IPS-20b (cell line): ENCODE data around the gene PIGBOS1.
"Not testable (repeated sequence)": the region's sequence is repeated elsewhere in the genome, so short reads cannot be mapped to it uniquely, and the experiment has no call there.

Experiments
- H3K27ac ChIP-seq: one replicate; pipeline ENCODE4 v1.5.1; 2013; ENCODE audit warnings: low read length
- H3K27me3 ChIP-seq: 2 replicates; pipeline ENCODE4 v1.6.1; 2013; ENCODE audit warnings: mild to moderate bottlenecking, low read length, inconsistent platforms; ENCODE audit not compliant: insufficient read depth
- H3K36me3 ChIP-seq: 2 replicates; pipeline ENCODE4 v1.6.1; 2013; ENCODE audit warnings: low read depth, mild to moderate bottlenecking, inconsistent platforms, low read length, moderate library complexity; ENCODE audit not compliant: insufficient read depth
- H3K4me1 ChIP-seq: 2 replicates; pipeline ENCODE4 v1.6.1; 2013; ENCODE audit warnings: mild to moderate bottlenecking, control low read depth, inconsistent platforms, low read length, moderate library complexity; ENCODE audit not compliant: insufficient read depth
- H3K4me3 ChIP-seq: 2 replicates; pipeline ENCODE4 v1.5.1; 2013; ENCODE audit warnings: mild to moderate bottlenecking, low read length, inconsistent platforms
- H3K9ac ChIP-seq: 2 replicates; pipeline ENCODE4 v1.6.1; 2013; ENCODE audit warnings: low read depth, mild to moderate bottlenecking, inconsistent platforms, low read length, moderate library complexity
- H3K9me3 ChIP-seq: 2 replicates; pipeline ENCODE4 v1.6.1; 2013; ENCODE audit warnings: mild to moderate bottlenecking, low read depth, low read length, inconsistent platforms; ENCODE audit not compliant: insufficient read depth

The PIGBOS1 gene

DNA sequence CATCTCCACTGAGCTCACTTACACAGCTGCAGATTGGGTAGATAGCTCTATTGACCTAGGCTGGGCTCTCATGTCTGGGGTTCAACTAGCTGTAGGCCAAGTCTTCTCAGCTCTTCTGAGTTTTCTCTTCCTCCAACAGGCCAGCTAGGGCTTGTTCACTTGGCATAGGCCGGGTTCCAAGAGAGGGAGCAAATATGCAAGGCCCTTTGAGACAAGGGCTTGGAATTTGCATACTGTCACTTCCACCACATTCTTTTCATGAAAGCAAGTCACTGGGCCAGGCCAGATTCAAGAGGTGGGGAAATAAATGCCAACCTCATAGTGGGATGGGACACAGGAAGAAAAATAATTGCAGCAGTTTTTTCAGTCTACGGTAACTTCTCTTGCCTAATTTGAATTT lies 25.3 kb upstream of the PIGBOS1 start:
- Histone ChIP-seq H3K27ac (no peak overlapping the region), H3K36me3 (no peaks in the 10 kb centered on the region), H3K4me3 (no peak overlapping the region), H3K9me3 (no peaks in the 10 kb centered on the region), H3K4me1 (peaks cover 16% of the 10 kb centered on the region), H3K27me3 (no peaks in the 10 kb centered on the region), H3K9ac (no peak overlapping the region)

DNA sequence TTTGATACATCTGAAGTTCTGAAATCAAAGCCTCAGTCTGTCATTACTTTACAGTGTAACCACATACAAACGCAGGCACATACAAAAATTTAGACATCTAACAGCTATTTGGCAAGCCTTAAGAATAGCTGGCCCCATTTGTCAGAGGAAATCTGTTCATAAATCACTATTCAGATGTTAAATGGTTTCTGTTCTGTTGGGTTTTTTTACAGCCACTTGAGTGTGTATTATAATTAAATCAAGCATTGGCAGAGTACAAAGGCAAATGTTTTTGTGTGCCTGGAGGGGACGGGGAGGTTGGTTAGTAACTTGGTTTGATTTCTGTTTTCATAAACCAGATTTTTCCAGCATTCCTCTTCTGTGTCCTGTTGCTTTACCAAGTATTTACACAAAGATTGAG lies 24.2 kb upstream of the PIGBOS1 start:
- H3K4me3 ChIP-seq = no peak overlapping the region
- H3K9ac ChIP-seq = no peak overlapping the region
- H3K9me3 ChIP-seq = no peaks in the 10 kb centered on the region
- no peaks in the 10 kb centered on the region for H3K36me3 ChIP-seq
- H3K27me3 ChIP-seq = no peaks in the 10 kb centered on the region
- H3K4me1 ChIP-seq = peaks cover 13% of the 10 kb centered on the region
- H3K27ac ChIP-seq = no peak overlapping the region

DNA sequence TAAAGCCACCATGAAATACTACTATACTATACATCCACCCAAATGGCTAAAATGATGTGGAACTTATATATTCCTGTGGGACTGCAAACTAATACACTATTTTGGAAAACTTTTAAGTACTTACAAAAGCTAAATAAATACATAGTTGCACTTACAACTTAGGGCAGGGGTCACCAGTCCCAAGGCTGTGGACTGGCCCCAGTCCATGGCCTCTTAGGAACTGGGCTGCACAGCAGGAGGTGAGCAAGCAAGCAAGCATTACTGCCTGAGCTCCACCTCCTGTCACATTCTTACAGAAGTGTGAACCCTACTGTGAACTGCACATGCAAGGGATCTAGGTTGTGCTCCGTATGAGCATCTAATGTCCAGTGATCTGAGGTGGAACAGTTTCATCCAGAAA lies 18.2 kb upstream of the PIGBOS1 start:
- H3K27me3 ChIP-seq = no peaks in the 10 kb centered on the region
- no peaks in the 10 kb centered on the region for H3K4me1 ChIP-seq
- no peak overlapping the region for H3K27ac ChIP-seq
- H3K9ac ChIP-seq = no peak overlapping the region
- no peak overlapping the region for H3K4me3 ChIP-seq
- H3K36me3 ChIP-seq = no peaks in the 10 kb centered on the region
- no peaks in the 10 kb centered on the region for H3K9me3 ChIP-seq

DNA sequence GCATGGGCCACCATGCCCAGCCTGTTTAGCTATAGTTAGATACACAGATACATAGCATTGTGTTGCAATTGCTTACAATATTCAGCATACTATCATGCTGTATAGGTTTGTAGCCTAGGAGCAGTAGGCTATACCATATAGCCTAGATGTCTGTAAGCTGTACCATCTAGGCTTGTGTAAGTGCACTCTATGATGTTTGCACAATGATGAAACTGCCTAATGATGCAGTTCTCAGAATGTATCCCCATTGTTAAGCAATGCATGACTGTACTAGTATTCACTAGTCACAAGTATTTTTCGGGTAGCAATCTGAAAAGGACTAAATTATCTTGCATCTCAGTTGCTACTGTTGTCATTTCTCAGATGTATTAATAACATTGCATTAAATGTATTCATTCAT lies 16.1 kb upstream of the PIGBOS1 start:
- no peaks in the 10 kb centered on the region for H3K27me3 ChIP-seq
- H3K4me3 ChIP-seq = no peak overlapping the region
- H3K9ac ChIP-seq = no peak overlapping the region
- no peaks in the 10 kb centered on the region for H3K4me1 ChIP-seq
- H3K27ac ChIP-seq = no peak overlapping the region
- no peaks in the 10 kb centered on the region for H3K9me3 ChIP-seq
- no peaks in the 10 kb centered on the region for H3K36me3 ChIP-seq

DNA sequence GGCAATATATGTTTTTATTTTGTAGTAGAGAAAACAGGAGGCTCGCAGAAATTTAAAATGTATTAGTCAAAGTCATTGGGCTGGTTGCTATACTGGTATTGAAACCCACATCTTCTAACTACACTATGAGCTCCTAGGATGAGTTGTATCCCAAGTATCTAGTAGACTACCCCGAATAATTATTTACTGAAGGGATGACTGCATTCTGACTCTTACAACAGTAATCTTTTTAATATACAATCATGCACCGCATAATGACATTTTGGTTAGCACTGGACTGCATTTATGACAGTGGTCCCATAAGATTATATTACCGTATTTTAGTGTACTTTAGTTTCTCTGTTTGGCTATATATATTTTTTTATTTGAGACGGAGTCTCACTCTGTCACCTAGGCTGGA lies 15.4 kb upstream of the PIGBOS1 start:
- Histone ChIP-seq H3K36me3 (no peaks in the 10 kb centered on the region), H3K9me3 (no peaks in the 10 kb centered on the region), H3K4me1 (no peaks in the 10 kb centered on the region), H3K9ac (no peak overlapping the region), H3K27me3 (no peaks in the 10 kb centered on the region), H3K4me3 (no peak overlapping the region), H3K27ac (no peak overlapping the region)

DNA sequence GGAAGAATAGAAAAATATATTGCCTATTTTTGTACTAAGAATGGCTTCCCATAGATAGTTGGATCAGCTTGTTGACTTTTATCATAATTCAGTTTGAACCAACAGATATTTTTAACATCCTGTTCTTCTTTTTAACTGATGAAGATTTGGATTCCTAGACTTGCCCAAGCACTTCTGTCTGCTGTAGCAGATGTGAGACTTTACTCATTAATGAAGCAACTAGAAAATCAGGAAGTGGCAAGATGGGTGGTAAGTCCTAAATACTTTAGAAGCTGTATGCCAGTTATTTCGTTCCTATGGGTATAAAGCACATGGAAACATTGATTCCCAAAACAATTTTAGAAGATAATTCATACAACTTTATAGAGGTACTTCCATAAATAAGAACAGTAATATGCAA lies 8.5 kb upstream of the PIGBOS1 start:
- H3K27ac ChIP-seq = no peak overlapping the region
- no peak overlapping the region for H3K4me3 ChIP-seq
- H3K4me1 ChIP-seq = peaks cover 9% of the 10 kb centered on the region; the same call in 1 of the 2 replicates
- H3K9ac ChIP-seq = no peak overlapping the region
- H3K27me3 ChIP-seq = no peaks in the 10 kb centered on the region
- H3K9me3 ChIP-seq = no peaks in the 10 kb centered on the region
- H3K36me3 ChIP-seq = no peaks in the 10 kb centered on the region

DNA sequence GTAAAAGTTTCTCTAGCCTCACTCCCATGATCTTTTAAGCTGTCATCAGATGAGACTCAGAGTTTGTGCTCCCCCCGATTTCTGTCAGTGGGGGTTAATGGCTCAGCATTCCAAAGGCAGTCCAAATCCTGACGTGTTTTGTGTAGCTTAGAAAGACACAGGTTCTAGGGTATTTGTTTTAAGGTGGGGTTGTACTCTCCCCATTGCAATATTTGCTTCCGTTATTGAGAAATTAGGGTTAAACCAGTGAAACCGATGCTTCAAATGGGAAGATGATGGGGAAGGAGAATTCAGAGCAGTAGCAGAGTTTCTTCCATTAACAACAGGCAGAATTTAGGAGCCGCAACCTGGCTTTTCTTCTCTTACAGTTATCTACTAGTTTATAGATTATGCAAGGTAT lies 3.5 kb upstream of the PIGBOS1 start:
- Histone ChIP-seq H3K27me3 (no peaks in the 10 kb centered on the region), H3K4me1 (peaks cover 9% of the 10 kb centered on the region; the same call in 1 of the 2 replicates), H3K36me3 (no peaks in the 10 kb centered on the region), H3K9ac (no peak overlapping the region), H3K9me3 (no peaks in the 10 kb centered on the region), H3K4me3 (no peak overlapping the region), H3K27ac (no peak overlapping the region)

DNA sequence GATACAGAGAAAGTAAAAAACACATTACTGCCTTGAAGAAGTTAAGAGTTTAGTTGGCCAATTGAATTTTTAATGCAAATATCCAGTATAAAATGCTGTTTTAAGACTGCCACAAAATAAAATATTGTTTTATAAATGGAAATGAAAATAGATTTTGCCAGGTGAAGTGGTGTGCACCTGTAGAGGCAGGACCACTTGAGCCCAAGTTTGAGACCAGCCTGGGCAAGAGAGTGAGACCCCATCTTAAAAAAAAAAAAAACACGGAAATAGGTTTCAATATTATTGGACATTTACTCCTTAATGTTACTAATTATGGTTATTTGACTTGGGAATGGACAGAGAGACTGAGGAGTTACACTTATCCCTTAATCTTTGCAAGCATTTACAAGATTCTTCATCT lies 2.0 kb upstream of the PIGBOS1 start:
- Histone ChIP-seq H3K4me3 (no peak overlapping the region), H3K36me3 (no peaks in the 10 kb centered on the region), H3K27me3 (no peaks in the 10 kb centered on the region), H3K4me1 (peaks cover 9% of the 10 kb centered on the region; the same call in 1 of the 2 replicates), H3K9ac (no peak overlapping the region), H3K9me3 (no peaks in the 10 kb centered on the region), H3K27ac (no peak overlapping the region)

DNA sequence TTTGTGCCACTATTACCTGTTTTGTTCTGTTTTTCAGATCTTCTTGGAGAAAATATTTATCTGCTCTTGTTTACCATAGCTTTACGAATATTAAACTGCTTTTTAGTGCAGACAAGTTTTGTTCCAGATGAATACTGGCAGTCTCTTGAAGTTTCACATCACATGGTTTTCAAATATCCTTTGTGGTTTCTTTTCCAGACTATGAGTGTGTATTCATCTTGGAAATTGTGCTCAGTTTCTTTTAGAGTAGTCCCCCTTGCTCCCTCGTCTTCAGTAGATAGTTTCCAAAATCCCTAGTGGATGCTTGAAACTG lies 1.3 kb upstream of the PIGBOS1 start:
- Histone ChIP-seq H3K4me1 (peaks cover 9% of the 10 kb centered on the region; the same call in 1 of the 2 replicates), H3K4me3 (peak overlapping the region; percentile 28; the same call in 1 of the 2 replicates), H3K27ac (no peak overlapping the region), H3K36me3 (no peaks in the 10 kb centered on the region), H3K9ac (no peak overlapping the region), H3K9me3 (no peaks in the 10 kb centered on the region), H3K27me3 (no peaks in the 10 kb centered on the region)

DNA sequence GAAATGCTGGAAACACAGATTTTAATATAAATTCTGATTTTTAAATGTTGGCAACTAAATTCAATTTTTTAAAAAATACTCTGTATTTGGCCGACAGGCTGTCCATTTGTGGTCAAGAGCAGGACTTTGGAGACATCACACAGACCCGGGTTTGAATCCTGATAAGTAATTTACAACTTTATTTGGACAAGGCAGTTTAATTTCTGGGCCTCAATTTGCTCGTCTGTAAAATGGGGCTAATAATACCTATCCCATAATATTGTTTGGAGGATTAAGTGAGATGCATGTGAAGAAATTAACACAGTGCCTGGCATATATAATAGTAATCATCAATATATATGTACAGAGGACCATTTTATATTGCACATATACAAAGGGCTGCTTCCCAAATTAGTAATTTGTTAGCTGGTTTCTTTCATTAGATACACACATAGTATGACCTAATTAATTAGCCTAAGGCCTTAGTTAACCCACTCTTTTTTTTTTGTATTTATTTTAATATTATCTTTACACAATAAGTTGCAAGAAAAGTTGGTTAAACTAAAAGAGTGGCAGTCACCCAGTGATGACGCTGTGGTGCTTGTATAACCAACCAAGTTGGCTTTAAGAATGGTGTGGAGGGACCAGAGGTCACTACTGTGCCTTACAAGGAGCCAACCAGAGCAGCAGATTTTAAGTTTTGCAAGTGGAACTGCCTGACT lies 764 bp upstream of the PIGBOS1 start:
- peak overlapping the region; percentile 91 for H3K4me3 ChIP-seq
- H3K36me3 ChIP-seq = no peaks in the 10 kb centered on the region
- H3K4me1 ChIP-seq = peaks cover 8% of the 10 kb centered on the region; the same call in 1 of the 2 replicates
- no peaks in the 10 kb centered on the region for H3K27me3 ChIP-seq
- H3K9ac ChIP-seq = peak overlapping the region; percentile 90; the same call in 1 of the 2 replicates
- no peak overlapping the region for H3K27ac ChIP-seq
- no peaks in the 10 kb centered on the region for H3K9me3 ChIP-seq

DNA sequence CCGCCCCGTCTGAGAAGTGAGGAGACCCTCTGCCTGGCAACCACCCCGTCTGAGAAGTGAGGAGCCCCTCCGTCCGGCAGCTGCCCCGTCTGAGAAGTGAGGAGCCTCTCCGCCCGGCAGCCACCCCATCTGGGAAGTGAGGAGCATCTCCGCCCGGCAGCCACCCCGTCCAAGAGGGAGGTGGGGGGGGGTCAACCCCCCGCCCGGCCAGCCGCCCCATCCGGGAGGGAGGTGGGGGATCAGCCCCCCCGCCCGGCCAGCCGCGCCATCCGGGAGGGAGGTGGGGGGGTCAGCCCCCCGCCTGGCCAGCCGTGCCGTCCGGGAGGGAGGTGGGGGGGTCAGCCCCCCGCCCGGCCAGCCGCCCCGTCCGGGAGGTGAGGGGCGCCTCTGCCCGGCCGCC lies 16.1 kb downstream of the PIGBOS1 start:
- H3K4me3 ChIP-seq, H3K36me3 ChIP-seq, H3K27me3 ChIP-seq, H3K9me3 ChIP-seq, H3K9ac ChIP-seq, H3K4me1 ChIP-seq, H3K27ac ChIP-seq: not testable (repeated sequence)

DNA sequence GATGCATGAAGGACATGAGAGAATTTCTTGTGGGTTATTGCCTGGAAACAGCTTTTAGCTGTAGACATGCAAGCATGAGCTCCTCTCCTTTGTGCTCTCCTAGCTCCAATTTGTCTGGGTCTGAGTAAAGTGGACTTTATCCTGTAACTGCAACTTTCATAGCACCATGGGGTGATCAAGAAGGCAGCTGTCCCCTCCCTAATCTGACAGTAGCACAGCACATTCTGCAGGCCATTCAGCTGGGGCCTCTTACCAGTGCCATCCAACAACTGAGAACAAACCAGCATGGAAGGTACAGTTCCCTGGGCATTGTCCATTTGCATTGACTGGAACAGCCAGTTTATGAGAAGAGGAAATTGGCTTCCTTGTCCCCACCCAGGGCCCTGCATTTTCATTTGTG lies 21.6 kb downstream of the PIGBOS1 start:
- no peak overlapping the region for H3K9ac ChIP-seq
- no peak overlapping the region for H3K4me3 ChIP-seq
- H3K27ac ChIP-seq = no peak overlapping the region
- no peaks in the 10 kb centered on the region for H3K36me3 ChIP-seq
- H3K4me1 ChIP-seq = no peaks in the 10 kb centered on the region
- H3K9me3 ChIP-seq = peaks cover 2% of the 10 kb centered on the region; the same call in 1 of the 2 replicates
- H3K27me3 ChIP-seq = no peaks in the 10 kb centered on the region
